GM19035 (cell line): ENCODE data around the gene GFAP.
"Not testable (repeated sequence)": the region's sequence is repeated elsewhere in the genome, so short reads cannot be mapped to it uniquely, and the experiment has no call there.

ENCODE experiments used
- ATAC-seq: cut with Tn5 transposase; IDR thresholded peaks from one replicate; pipeline ENCODE4 v1.9.1; 2021; ENCODE audit not compliant: unreplicated experiment

Gene GFAP

DNA sequence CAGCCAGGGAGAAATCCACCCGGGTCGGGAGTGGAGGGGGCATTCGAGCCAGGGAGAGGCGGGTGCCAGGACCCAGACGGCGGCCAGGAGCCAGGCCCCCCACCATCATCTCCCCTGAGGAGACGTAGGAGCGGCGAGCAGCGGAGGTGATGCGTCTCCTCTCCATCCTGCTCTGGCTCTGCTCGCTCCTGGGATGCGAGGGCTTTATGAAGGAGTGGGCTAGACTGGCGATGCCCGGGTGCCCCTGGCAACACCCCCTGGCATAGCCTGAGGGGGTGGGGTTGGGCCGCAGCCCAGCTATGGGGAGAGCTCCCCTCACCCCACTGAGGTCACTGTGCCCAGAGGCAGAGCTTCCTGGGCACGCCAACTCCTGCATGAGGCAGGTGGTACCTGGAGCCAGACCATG, at the start of gene GFAP:
Gene GFAP (minus strand): TSS at position 180 of the 406 bp plus-strand sequence. CDS start 14 bp downstream, at position 166.
- ATAC-seq: no peak

DNA sequence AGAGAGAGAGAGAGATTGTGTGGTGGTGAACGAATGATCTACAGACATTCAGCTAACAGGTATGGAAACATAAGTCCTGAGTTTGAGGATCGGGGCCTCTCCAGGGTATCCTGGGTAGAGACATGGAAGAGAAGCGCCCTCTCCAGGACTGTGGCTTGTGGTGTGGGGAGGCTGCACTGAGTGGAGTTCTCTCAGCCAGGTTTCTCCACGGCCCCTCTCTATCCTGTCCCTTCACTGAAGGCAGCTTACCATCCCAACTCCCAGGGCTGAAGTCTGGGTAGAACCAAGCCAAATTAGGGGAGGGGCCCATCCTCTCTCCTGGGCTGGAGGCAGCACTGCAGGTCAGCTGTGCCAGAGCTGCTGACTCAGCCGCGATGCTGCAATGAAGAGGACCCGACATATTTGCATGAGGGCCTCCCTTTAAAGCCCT, 46.6 kb upstream of the GFAP start:
- no peak for ATAC-seq

DNA sequence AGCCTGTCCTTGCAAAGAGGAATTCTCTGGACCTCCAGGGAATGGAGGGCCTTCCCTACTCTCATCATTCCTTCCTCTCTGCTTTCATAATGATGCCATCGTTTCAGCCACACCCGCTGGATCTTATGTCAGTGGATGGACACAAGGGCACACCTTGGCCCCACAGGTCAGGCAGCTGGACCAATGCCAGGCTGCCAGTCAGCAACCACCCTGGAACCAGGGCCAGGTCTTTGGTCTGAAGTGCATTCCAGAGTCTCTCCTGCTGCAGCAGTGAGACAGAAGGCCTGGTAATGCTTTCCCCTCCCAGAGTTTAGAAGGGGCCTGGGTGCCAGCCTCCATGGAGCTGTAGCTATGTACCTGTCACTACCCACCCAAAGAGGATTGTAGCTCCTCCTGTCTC, 45.4 kb upstream of the GFAP start:
- no peak for ATAC-seq

DNA sequence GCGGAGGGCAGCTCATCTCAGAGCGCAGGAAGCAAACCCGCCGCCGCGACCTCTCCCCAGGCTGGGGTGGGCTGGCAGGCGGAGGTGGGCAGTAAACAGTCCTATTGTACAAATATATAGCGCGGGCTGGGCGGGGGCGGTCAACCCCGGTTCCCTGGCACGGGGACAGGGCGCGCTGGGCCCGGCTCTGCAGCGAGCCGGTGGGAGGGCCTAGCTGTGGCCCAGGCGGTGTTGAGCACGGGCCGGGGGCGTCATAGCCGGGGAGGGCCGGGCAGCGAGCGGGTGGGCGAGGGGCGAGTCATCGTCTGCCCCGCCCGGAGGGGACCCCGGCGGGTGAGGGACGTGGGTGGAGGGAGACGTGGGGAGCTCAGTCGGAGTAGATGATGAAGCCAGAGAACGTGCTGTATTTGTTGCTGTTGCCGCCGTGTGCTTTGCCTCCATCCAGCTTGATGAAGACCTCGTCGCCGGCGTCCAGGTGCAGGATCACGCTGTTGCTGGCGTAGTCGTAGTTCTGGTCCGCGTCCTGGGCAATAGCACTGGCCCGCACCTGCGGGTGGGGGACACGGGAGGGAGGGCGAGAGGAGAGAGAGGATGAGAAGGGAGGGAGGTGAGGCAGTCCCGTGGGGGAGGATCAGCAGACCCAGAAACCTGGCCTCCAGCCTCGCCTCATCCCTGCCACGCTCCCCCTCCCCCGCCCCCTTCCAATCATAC, 44.7 kb upstream of the GFAP start:
- no peak for ATAC-seq

DNA sequence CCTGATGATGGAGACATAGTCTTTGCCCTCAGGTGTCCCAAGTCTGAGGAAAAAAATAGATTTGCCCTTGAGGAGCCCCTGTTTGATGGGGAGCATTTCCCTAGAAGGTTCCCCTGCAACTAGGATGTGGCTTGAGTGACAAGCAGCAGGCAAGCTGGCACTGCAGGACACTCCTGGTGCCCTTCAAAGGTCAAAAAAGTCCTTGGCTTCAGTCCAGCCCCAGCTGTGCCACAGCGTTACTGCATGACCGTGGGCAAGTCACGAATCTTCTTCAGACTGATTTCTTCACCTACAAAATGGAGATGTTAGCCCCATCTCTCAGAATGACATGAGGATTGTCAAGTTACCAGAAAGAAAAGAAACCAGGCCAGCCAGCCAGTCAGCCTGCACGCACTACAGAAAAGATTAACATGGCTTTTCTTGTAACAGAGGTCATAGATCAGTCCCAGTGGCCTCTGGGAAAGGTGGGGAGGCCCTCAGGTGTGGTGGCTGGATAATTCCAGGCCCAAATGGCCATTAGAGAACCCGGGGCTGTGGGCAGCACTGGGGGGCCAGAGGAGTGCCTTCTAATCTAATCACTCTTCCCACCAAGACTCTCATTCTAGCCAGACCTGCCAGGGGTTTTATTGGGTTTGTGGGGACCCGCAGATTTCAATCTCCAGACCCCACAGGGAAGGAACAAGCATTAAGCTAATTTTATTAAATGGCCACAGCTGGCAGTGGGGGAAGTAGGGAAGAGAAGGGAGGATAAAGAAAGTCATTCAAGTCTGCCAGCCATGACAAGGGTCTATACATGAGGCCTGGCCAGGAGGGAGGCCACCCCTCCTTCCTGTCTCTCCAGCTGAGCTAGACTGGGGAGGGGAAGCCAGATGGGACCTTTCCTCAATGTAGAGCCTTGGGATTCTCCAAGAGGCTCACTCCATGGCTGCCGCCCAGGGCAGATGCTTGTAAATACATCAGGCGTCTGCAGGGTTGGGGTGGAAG, 42.0 kb upstream of the GFAP start:
- ATAC-seq: no peak

DNA sequence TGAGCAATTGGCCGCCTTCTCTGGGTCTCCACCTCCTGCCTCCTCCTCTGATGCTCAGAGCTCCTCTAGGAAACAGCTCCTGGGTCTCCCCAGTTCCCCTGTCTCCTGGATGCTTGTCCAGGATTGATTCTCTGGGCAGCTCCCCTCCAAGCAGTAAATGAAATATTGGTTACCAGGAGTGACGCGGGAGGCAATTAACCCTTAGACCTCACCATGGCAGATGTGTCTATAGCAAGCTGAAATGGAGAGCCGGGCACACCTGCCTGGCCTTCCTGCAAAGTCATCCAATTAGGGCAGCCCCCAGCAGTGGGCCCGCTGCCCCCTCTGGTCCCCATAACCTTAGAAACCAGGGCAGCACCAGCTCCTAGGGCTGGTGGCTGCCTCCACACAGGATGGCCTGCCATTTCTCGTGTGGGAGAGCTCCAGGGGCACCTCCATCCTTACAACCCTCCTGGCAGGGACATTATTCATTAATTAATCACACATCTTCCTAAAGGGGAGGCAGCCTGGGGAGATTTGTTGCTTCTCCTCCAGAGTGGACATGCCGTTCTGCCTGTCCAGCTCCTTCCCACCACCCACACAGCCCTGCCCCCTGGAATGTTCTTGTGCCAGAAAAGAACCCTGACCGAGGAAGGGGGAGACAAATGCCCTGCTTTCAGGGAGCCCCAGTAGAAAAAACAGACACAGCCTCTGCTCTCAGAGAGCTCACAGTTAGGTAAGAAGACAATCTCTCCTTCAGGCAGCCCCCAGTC, 40.5 kb upstream of the GFAP start:
- no peak for ATAC-seq

DNA sequence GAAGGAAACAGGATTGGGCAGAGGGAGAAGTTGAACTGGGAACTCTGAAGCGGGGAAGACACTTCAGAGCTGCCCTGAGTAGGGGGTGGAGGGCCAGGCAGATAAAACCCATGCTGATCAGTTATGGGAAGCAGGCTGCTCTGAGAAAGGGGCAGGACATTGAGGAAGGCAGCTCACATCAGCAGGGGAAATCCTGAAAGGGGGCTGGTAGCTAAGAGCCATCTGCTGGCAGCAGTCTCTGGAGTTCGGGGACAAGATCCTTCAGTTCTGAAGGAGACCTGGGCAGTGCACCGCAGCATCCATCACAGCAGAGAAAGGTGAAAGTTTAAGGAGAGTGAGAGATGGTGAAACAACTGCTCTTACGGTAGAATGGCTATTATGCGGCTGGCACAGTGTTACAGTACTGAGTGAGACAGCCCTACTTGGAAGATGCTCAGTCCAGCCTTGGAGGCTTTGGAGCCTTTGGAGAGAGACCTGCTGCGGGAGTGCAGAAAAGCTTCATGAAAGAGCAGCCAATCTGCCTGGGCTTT, 37.7 kb upstream of the GFAP start:
- no peak for ATAC-seq

DNA sequence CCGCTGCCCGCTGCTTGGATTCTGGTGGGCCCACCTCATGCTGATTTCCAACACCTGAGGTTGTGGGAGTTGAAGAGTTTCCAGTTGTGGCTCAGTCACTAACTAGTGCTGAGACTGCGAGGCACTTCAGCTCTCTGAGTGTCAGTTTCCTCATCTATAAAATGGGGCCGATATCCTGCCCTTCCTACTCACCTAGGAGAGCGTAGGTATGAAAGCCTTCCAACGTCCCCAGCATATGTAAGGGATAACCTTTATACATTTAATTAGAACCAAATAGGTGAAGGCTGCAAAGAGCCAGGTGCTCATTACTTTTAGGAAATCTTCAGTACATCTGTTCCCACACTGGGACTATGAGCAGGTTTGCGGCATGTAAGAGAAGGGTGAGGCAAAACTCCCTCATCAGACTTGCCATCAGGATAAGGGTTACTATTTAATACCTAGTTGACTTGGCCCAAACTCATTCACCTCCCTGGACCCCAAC, 33.1 kb upstream of the GFAP start:
- ATAC-seq: no peak

DNA sequence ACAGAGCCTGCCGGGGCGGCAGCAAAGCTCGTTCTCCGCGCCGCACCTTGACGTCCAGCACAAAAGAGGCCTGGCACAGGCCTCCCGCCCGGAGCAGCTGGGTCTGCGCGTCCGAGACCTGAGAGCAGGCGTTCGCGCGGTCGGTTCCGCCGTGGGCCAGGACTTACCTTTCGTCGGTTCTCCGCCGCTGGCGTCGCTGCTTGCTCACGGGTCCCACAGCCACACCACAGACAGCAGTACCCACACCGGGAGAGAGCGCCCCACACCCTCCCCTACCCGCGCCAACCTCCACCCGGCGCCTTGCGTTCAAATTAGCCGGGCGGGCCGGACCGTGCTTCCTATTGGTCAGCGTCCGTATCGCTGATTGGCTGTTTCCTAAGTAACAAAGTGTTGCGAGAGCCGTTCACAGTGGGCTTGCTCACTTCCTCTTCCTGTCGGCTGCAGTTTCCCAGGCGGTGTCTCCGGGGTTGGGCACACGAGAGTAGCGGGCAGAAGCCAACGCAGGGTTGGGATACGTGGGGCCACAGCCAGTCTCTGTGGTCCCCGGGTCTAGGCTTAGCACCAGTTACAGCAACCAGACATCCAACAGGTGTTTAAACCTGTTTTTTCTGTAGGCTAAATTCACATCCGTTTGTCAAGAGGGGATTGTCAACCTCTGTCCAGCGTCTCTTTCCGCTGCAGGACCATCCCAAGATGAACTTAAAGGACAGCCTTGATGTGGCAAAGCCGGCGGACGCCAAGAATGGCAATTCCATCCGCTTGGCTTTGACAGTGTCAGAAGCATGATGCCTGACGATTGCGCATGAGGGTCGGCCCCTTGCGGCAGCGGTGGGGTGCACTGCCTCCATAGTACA, 32.4 kb upstream of the GFAP start, which contains the start of gene KIF18B:
Gene KIF18B (minus strand): TSS at position 313 of the 854 bp plus-strand sequence. CDS start 11,429 bp downstream, outside the sequence.
- peak; percentile 96 for ATAC-seq

DNA sequence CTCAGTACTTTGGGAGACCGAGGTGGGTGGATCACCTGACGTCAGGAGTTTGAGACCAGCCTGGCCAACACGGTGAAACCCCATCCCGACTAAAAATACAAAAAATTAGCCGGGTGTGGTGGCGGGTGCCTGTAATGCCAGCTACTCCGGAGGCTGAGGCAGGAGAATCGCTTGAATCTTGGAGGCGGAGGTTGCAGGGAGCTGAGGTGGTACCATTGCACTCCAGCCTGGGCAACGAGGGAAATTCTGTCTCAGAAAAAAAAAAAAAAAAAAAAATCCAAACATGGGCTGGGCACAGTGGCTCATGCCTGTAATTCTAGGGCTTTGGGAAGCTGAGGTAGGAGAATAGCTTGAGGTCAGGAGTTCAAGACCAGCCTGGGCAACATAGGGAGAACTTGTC, 30.4 kb upstream of the GFAP start:
- ATAC-seq: not testable (repeated sequence)

DNA sequence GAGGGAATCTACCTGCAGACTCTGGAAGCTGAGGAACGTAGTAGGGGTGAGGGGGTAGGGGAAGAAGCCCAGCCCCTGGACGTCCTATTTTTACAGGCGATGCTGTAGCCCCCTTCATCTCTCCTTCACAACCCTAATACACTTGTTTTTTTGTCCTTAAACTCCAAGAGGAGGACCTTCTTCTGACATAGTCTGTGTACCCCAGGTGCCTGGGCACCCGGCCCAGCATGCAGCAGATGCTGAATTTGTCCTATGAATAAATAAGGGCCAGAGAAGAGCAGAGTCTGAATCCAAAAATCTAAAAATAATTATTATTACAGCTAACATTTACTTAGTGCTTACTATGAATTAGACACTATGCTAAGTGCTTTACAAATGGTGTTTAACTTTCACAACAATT, 27.2 kb upstream of the GFAP start:
- no peak for ATAC-seq

DNA sequence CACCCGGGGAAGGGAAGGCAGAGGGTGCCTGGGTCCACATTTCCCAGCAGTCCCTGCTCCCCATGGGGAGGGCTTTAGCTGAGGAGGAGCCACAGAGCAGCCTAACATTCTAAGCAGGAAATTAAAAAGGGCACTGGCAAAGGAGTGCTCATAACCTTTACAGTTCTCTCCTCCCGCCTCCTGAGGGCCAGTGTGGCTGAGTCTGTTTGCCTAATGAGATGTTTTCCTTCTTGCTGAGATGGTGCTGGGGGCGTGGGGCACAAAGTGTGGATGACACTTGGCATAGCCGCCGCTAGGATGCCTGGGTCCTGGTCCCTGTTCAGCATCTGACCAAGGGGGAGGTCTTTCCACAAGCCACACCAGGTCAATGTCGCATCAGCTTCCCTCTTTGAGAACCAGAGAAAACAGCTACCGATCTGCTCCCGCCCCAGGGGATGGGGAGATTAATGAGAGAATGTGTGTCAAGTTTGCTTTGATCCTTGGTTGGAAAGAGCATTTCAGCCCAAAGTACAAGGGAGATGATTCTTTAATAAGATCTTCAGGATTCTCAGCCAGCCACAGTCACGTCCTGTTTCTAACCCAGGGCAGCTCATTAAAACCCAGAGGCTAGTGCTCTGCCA, 26.5 kb upstream of the GFAP start:
- no peak for ATAC-seq

DNA sequence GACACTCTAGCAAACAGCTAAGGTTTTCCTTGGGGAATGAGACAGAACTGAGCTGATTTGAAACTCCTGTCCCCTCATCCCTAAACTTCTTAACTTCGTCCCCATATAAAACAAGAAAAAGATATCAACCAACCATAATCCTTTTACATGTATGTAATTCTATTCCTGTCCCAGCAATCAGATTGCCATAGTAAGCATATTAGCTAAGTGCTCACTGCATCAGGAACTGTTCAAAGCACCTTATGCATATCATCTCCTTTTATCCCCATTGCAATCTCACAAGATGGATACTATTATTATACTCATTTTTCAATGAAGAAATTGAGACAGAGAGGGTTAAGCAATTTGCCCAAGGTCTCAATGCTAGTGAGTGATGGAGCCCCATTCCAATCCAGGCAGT, 25.5 kb upstream of the GFAP start:
- no peak for ATAC-seq

DNA sequence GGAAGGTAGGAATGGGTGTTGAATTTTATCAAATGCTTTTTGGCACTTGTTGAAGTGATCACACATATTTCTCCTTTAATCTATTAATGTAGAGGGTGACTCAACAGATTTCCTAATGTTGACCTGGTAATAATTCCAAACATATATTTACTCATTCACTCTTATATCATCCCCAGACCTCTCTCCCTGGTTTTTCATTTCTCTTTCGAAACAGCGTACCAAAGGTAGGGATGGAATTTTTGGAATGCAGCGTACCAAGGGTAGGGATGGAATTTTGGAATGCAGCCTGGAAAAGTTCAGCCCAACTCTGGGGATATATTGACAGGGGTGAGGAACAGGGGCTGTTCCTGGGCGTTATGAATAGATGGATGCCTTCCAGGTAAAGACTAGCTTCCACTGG, 25.0 kb upstream of the GFAP start:
- no peak for ATAC-seq

DNA sequence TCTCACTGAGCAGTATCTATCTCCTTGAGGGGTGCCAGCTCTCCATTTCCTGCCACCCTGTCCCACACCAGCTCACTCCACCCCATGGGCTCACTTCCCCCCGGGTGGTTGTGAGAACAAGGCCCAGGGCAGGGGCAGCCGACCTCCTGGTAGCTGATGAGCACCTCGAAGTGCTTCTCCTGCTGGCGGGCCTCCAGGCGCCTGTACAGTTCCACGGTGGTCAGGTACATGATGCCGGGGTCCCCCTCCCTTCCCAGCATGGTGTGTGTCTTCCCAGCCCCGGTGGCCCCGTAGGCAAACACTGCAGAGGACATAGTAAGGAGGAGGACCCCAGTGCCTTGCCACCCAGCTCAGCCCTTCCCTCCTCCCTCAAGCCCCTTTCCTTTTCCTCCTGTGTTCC, 19.8 kb upstream of the GFAP start:
- no peak for ATAC-seq

DNA sequence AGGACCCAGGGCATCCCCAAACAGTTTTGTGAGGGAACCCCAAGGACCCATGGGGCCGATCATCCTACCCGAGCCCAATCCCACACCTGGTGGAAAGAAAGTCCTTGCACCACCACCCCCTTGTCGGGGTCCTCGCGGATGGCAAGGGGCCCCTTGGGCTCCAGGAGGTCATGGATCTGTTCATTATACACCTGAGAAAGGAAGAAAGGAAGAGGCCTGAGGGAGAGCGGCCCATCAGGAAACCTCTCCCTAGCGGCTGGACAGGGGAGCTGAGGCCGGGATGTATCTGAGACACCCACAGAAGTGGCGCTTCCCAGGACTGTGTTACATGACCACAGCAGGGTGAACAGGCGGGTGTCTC, 19.4 kb upstream of the GFAP start:
- no peak for ATAC-seq

DNA sequence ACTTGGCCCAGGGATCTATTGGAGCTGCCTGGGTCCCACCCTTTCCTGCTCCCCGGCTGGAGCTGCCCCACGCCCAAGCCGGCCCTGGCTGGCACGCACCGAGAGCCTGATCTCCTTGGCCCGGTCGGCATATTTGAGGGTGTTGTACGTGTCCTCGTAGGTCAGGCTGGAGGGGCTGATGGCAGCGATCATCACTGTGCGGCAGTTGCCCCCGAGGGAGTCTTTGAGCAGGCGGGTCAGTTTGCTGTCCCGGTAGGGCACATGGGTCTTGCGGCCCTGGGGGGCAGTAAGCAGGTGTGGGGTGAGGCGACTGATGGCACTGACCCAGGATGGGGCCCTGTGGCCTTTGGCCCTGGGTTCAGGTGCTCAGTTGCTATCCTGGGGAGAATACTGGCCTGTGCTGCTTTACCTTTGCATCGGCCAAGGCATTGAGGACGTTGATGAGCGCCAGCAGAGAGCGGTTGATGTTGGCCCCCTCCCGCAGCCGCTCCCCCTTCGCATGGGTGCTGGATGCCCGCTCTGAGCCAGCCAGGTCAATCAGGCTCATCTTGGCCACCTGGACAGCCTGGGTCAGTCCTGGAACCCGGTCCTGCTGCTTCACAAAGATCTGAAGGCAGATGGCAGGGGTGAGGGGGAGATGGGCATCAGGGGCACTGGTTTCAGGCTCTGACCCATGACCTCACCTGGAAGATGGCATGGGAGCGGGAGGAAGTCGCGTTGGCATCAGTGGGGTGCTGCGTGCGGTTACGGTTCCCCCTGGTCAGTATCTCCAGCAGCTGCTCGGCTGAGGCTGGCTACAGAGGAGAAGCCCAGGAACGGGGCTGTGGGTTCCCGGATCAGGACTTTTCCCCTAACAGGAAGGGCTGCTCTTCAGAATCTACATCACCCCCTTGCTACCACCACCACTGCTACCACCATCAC, 18.8 kb upstream of the GFAP start:
- no peak for ATAC-seq

DNA sequence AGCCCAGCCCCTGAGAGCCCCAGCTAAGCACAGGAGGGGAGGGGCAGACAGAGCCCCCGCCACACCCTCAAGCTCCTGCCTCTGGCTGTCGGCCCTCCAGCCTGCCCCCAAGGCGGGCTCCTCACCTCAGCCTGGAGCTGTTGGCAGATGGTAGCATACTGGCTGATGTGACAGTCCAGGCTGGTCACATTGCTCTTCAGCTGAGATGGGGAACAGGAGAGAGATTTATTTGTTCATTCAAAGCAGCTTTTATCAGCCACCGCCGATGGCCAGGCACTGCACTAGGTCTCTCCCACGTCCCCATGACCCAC, 17.4 kb upstream of the GFAP start:
- ATAC-seq: no peak
